Measurements from ENCODE around the gene STARD13. TPM values are rescaled to one million over a fixed set of nuclear protein-coding genes. Genes with fewer than 3 reads are reported as not detected.

STARD13 gene
- total and polyA plus RNA-seq, 8 donors, result 4.4 to 158 (median 44.0) TPM

DNA sequence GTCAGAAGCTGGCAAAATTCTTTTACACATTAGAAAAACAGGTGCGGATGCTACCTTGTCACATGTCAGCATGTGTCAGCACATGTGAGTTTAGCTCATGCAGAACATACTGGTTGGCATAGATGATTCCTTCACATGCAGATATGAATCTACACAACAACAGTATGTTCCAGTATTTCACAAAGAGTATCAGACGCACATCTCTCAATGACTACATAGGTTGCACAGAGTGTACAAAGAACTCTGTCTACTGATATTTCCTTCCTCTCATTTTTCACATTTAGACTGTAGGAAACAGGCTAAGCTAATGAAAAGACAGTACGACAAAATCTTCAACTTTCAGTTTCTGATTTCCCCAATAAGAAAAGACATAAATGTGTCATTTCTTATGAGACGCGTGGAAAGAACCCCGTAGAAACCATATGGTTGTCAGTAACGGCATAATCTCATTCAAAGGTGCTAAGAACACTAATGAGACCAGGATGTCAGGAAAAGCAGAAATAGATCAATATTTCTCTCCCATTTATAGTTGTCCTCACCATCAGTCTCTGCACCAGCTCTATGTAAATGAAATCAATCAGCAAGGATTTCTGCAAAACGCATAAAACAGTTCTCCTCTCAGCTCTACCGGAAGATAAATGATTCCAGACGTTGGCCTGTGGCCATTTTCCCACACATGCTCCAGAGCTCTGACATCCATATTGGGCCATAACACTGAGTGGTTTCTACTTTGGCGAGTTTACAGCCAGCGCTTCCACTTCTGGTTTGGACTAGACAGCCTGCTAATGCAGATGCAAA lies 81.2 kb downstream of the STARD13 start:
- no peaks in the 10 kb centered on the region for H3K36me3 ChIP-seq
- no peaks in the 10 kb centered on the region for H3K27me3 ChIP-seq
- peak overlapping the region in 4 of 5 donors; percentile 57 to 83 (median 80) for H3K27ac ChIP-seq
- WGBS, 5 donors, result 43 to 65% (median 60%) methylated on average over 12 of the region's 12 CpGs
- no peaks in the 10 kb centered on the region for H3K9me3 ChIP-seq
- H3K4me3 ChIP-seq, result peak overlapping the region; percentile 31 to 39 (median 33)
- peak; percentile 31 to 95 for DNase-seq
- peaks cover 46 to 86% (median 66%) of the 10 kb centered on the region in 4 donors for H3K4me1 ChIP-seq
- peak; percentile 54 to 88 (median 74) for TF ChIP-seq POLR2AphosphoS5 (IDR thresholded peaks at IDR 0.05)
- no peak for TF ChIP-seq EP300 (IDR thresholded peaks at IDR 0.05)
- intact Hi-C loops (cut with DNase I; ENCODE audit: low total_unique reads), result no loop called here

DNA sequence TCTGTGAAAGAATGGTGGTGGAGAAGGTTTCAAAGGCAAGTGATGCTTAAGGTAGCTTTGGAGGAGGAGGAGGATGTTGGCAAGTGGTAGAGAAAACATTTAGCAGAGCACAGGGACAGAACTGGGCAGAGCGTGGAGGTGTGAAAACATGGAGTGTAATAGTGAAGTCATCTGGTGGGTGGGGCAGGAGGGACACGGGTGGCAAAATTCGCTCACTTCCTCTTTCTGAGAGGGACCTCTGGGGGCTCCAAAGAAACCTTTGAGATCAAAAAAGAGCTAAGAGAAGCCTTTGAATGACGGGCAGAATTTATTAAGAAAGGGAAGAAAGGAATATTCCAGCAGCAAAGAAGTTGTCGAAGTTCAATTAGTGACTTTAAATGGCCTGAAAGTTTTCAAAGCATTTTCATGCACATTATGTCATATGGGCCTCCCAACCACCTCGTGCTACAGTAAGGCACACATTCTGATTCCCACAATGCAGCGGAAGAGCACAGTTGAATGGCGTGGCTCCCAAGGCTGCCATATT lies 82.8 kb downstream of the STARD13 start:
- H3K27ac ChIP-seq, result peak overlapping the region in 3 of 5 donors; percentile 20 to 83 (median 81)
- WGBS, 5 donors, result 82 to 90% (median 88%) methylated on average over 8 of the region's 8 CpGs

DNA sequence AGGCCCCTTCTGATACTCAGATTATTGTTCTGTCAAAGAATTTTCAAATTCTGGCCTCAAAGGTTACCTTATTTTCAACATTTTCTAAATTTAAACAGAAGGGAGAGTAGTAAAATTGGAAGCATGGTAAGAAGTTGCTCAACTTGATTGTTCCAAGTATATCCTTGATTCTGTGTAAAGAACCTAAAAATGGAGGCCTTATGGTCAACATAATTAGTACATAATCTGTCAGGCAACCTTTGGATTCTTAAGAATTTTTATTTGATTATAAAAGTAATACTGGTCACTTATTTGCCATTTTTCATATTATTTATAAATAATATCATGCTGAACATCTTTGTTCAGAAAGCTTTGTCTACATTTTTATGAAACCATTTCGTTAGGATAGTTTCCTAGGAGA lies 83.9 kb downstream of the STARD13 start:
- Histone ChIP-seq H3K4me1 (peaks cover 24 to 86% (median 52%) of the 10 kb centered on the region in 4 donors), H3K9me3 (no peaks in the 10 kb centered on the region), H3K36me3 (no peaks in the 10 kb centered on the region), H3K4me3 (no peak overlapping the region), H3K27ac (peak overlapping the region in 2 of 5 donors; percentile 81 to 83), H3K27me3 (no peaks in the 10 kb centered on the region)
- 56 to 77% (median 66%) methylated on average over 1 of the region's 1 CpG for WGBS, 5 donors
- intact Hi-C loops (cut with DNase I; ENCODE audit: low total_unique reads), result no loop called here
- no peak for DNase-seq
- TF ChIP-seq POLR2AphosphoS5 (IDR thresholded peaks at IDR 0.05) (no peak), POLR2A (IDR thresholded peaks at IDR 0.05) (no peak), EP300 (IDR thresholded peaks at IDR 0.05) (no peak)
- TF ChIP-seq, protein P1, sequence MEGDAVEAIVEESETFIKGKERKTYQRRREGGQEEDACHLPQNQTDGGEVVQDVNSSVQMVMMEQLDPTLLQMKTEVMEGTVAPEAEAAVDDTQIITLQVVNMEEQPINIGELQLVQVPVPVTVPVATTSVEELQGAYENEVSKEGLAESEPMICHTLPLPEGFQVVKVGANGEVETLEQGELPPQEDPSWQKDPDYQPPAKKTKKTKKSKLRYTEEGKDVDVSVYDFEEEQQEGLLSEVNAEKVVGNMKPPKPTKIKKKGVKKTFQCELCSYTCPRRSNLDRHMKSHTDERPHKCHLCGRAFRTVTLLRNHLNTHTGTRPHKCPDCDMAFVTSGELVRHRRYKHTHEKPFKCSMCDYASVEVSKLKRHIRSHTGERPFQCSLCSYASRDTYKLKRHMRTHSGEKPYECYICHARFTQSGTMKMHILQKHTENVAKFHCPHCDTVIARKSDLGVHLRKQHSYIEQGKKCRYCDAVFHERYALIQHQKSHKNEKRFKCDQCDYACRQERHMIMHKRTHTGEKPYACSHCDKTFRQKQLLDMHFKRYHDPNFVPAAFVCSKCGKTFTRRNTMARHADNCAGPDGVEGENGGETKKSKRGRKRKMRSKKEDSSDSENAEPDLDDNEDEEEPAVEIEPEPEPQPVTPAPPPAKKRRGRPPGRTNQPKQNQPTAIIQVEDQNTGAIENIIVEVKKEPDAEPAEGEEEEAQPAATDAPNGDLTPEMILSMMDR (IDR thresholded peaks at IDR 0.05), result no peak

More for the DNA sequence above, 82.8 kb downstream of the STARD13 start:
- TF ChIP-seq, protein P1 (IDR thresholded peaks at IDR 0.05), result no peak
- TF ChIP-seq POLR2A (IDR thresholded peaks at IDR 0.05) (no peak), EP300 (IDR thresholded peaks at IDR 0.05) (no peak), POLR2AphosphoS5 (IDR thresholded peaks at IDR 0.05) (no peak)
- no peak overlapping the region for H3K4me3 ChIP-seq
- intact Hi-C loops (cut with DNase I; ENCODE audit: low total_unique reads), result no loop called here
- no peaks in the 10 kb centered on the region for H3K9me3 ChIP-seq
- no peaks in the 10 kb centered on the region for H3K27me3 ChIP-seq
- H3K36me3 ChIP-seq, result no peaks in the 10 kb centered on the region
- peaks cover 34 to 86% (median 56%) of the 10 kb centered on the region in 4 donors for H3K4me1 ChIP-seq
- DNase-seq, result no peak

DNA sequence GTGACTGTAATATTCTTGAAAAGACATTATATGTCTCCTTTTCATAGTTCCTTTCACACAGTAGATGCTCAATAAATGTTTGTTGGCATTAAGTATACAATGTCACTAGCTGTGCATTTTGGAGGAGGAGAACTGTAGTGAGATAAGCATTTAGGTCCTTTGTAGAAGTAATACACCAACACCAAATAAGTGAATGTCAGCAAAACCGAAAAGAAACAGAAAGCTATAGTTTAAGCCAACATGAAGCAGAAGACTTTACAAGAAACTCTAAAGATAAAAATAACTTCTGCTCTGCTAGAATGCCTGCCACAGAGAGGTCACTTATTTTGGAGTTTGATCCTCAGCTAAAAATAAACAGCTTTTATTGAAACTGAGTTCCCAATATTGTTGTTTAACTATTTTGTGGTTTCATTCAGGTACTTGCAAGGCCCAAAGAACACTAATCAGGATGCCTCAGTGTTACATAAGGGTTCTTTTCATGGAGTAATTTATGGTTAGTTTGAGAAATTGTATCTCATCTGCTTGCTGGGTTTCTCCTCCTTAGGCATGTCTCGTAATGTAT lies 86.2 kb downstream of the STARD13 start:
- peaks cover 28 to 89% (median 58%) of the 10 kb centered on the region in 4 donors for H3K4me1 ChIP-seq
- intact Hi-C loops (cut with DNase I; ENCODE audit: low total_unique reads), result no loop called here

More for the DNA sequence above, 86.2 kb downstream of the STARD13 start:
- Histone ChIP-seq H3K4me3 (no peak overlapping the region), H3K9me3 (no peaks in the 10 kb centered on the region), H3K27me3 (no peaks in the 10 kb centered on the region), H3K27ac (peak overlapping the region in 3 of 5 donors; percentile 23 to 61 (median 28)), H3K36me3 (no peaks in the 10 kb centered on the region)
- 67 to 88% (median 80%) methylated on average over 2 of the region's 2 CpGs for WGBS, 5 donors
- TF ChIP-seq, protein P1 (IDR thresholded peaks at IDR 0.05), result no peak
- TF ChIP-seq POLR2AphosphoS5 (IDR thresholded peaks at IDR 0.05), result no peak
- TF ChIP-seq POLR2A (IDR thresholded peaks at IDR 0.05), result no peak
- no peak for TF ChIP-seq EP300 (IDR thresholded peaks at IDR 0.05)
- no peak for DNase-seq

Measured in stomach (tissue), 9 donors.